Liver (tissue), 9 donors: ENCODE measurements around the gene KNCN. TPM values are rescaled to one million over a fixed set of nuclear protein-coding genes. Genes with fewer than 3 reads are reported as not detected.

Experiments
- DNase-seq: peaks from one replicate; pipeline ENCODE4 v3.0.0-alpha.2; 2017; ENCODE audit warnings: low spot score
- H3K27ac ChIP-seq, 2 donors: one replicate each; pipeline ENCODE4 v1.7.0; 2013; ENCODE audit warnings: inconsistent platforms in 2 of 2, low read length in 2 of 2, control low read depth in 1 of 2, low read depth in 1 of 2, mild to moderate bottlenecking in 1 of 2
- H3K27me3 ChIP-seq, 4 donors: one replicate each; pipeline versions ENCODE4 v1.6.1 to v1.7.0; 2013; ENCODE audit warnings: low read length in 3 of 4, inconsistent platforms in 1 of 4, mild to moderate bottlenecking in 1 of 4, moderate library complexity in 1 of 4; ENCODE audit not compliant: control insufficient read depth in 4 of 4, insufficient read depth in 4 of 4
- H3K36me3 ChIP-seq, 4 donors: one replicate each; pipeline versions ENCODE4 v1.6.1 to v1.7.0; 2013; ENCODE audit warnings: low read length in 3 of 4, mild to moderate bottlenecking in 3 of 4, low read depth in 1 of 4, moderate library complexity in 1 of 4; ENCODE audit not compliant: control insufficient read depth in 4 of 4, insufficient read depth in 3 of 4
- H3K4me1 ChIP-seq, 4 donors: one replicate each; pipeline versions ENCODE4 v1.6.1 to v1.7.0; 2013; ENCODE audit warnings: low read length in 3 of 4, mild to moderate bottlenecking in 3 of 4, moderate library complexity in 1 of 4; ENCODE audit not compliant: control insufficient read depth in 4 of 4, insufficient read depth in 4 of 4
- H3K4me3 ChIP-seq, 3 donors: one replicate each; pipeline versions ENCODE4 v1.6.1 to v1.7.0; 2013; ENCODE audit warnings: low read length in 3 of 3, control low read depth in 1 of 3, low read depth in 1 of 3, mild to moderate bottlenecking in 1 of 3
- H3K9ac ChIP-seq, 2 donors: one replicate each; pipeline ENCODE4 v1.7.0; 2013; ENCODE audit warnings: low read length in 2 of 2, mild to moderate bottlenecking in 2 of 2, moderate library complexity in 2 of 2, control low read depth in 1 of 2, low read depth in 1 of 2
- H3K9me3 ChIP-seq, 4 donors: one replicate each; pipeline versions ENCODE4 v1.6.1 to v1.7.0; 2013; ENCODE audit warnings: low read length in 3 of 4; ENCODE audit not compliant: control insufficient read depth in 4 of 4
- EGR1 ChIP-seq, 2 donors: IDR thresholded peaks; 2 replicates each; pipeline ENCODE4 v1.6.1; 2016 to 2018; ENCODE audit warnings: antibody characterized with exemption in 2 of 2, low read depth in 2 of 2
- FOXA1 ChIP-seq: IDR thresholded peaks from 2 replicates; pipeline ENCODE4 v1.6.1; 2016; ENCODE audit warnings: antibody characterized with exemption
- FOXA2 ChIP-seq: IDR thresholded peaks from 2 replicates; pipeline ENCODE4 v1.6.1; 2016; ENCODE audit warnings: antibody characterized with exemption
- GABPA ChIP-seq, 2 donors: IDR thresholded peaks in 1 of 2; conservative IDR thresholded peaks in 1 of 2; 2 replicates each; pipeline ENCODE4 v1.6.1; 2016; ENCODE audit warnings: antibody characterized with exemption in 2 of 2, mild to moderate bottlenecking in 1 of 2, moderate library complexity in 1 of 2
- HNF4A ChIP-seq, 2 donors: conservative IDR thresholded peaks; 2 replicates each; pipeline ENCODE4 v1.6.1; 2016; ENCODE audit warnings: antibody characterized with exemption in 2 of 2, mild to moderate bottlenecking in 2 of 2
- HNF4G ChIP-seq: IDR thresholded peaks from 2 replicates; pipeline ENCODE4 v1.6.1; 2016; ENCODE audit warnings: antibody characterized with exemption
- JUND ChIP-seq, 2 donors: IDR thresholded peaks; 2 replicates each; pipeline ENCODE4 v1.6.1; 2016; ENCODE audit warnings: antibody characterized with exemption in 2 of 2
- NR2F2 ChIP-seq: IDR thresholded peaks from 2 replicates; pipeline ENCODE4 v1.6.1; 2016; ENCODE audit warnings: antibody characterized with exemption
- RAD21 ChIP-seq, 2 donors: IDR thresholded peaks; 2 replicates each; pipeline ENCODE4 v1.6.1; 2016; ENCODE audit warnings: antibody characterized with exemption in 2 of 2, mild to moderate bottlenecking in 2 of 2
- RXRA ChIP-seq, 2 donors: IDR thresholded peaks; 2 replicates each; pipeline ENCODE4 v1.6.1; 2017 to 2018; ENCODE audit warnings: antibody characterized with exemption in 2 of 2, mild to moderate bottlenecking in 1 of 2
- SP1 ChIP-seq: IDR thresholded peaks from 2 replicates; pipeline ENCODE4 v1.6.1; 2018; ENCODE audit warnings: antibody characterized with exemption, mild to moderate bottlenecking
- TAF1 ChIP-seq: conservative IDR thresholded peaks from 2 replicates; pipeline ENCODE4 v1.6.1; 2016; ENCODE audit warnings: antibody characterized with exemption, mild to moderate bottlenecking
- YY1 ChIP-seq: IDR thresholded peaks from 2 replicates; pipeline ENCODE4 v1.6.1; 2016; ENCODE audit warnings: antibody characterized with exemption, mild to moderate bottlenecking
- WGBS: extraction: QIAGEN DNeasy Blood & Tissue Kit; methylation state at CpG from one replicate; pipeline ENCODE4 v1.1.7; 2013; 5-methylcytosine and 5-hydroxymethylcytosine counted together
- polyA plus RNA-seq, 2 donors: library from polyadenylated mRNA; stranded (reverse) in 1 of 2; unstranded in 1 of 2; fragments of 200-250 nt in 1 of 2; fragments of >200 nt in 1 of 2; fragmentation: Nextera tagmentation in 1 of 2; extraction: Ambion mirVana in 1 of 2; gene quantifications; one replicate each; pipeline versions ENCODE4 v1.2.1 to v1.2.3, GENCODE V29; 2013 to 2015
- total RNA-seq, 2 donors: library from RNA; depleted of rRNA; stranded (reverse); fragments of >200 nt; gene quantifications; one replicate each; pipeline ENCODE4 v1.2.3, GENCODE V29; 2014
- TF ChIP-seq, protein P1 (sequence below): IDR thresholded peaks from 2 replicates; pipeline ENCODE4 v1.6.1; 2016; ENCODE audit warnings: antibody characterized with exemption
- TF ChIP-seq, protein P2 (sequence below): fragments of 150-350 bp; IDR thresholded peaks from 2 replicates; pipeline ENCODE4 v1.5.1; 2017; ENCODE audit warnings: improper control_type of control experiment, low read depth, low read length; ENCODE audit not compliant: missing input control
- TF ChIP-seq, protein P3 (sequence below): IDR thresholded peaks from 2 replicates; pipeline ENCODE4 v1.6.1; 2016; ENCODE audit warnings: antibody characterized with exemption
- TF ChIP-seq, protein P4 (sequence below): IDR thresholded peaks from 2 replicates; pipeline ENCODE4 v1.6.1; 2016; ENCODE audit warnings: antibody characterized with exemption, mild to moderate bottlenecking
- TF ChIP-seq, protein P5 (sequence below): IDR thresholded peaks from 2 replicates; pipeline ENCODE4 v1.6.1; 2016; ENCODE audit warnings: antibody characterized with exemption
- donor health status: healthy.
- donor health status: healthy.
- donor health status: healthy.
- donor health status: healthy.
- donor health status: healthy.

KNCN gene
- total and polyA plus RNA-seq, 4 donors: not detected

DNA sequence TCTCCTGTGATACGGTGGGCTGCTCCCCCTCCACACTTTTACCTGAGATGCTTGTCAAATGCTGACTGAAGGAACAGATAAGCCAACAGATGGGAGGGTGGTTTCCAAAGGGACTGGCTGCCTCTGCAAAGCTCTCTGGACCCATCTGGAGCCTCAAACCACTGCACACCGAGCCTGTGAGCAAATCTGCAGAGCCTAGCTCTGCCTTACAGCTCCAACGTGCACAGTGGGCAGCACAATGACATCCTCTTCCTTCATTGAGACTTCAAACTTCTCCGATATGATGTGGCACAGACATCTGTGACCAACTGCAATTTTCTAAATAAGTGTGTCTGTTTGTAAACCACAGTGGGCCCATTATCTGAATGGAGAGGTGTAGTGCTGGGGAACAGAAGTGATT, 26.2 kb upstream of the KNCN start:
- no peaks in the 10 kb centered on the region for H3K4me1 ChIP-seq
- no peaks in the 10 kb centered on the region for H3K9me3 ChIP-seq
- TF ChIP-seq NR2F2 (no peak), GABPA (IDR thresholded peaks at IDR 0.05 in 1 of 2, conservative IDR thresholded peaks at IDR 0.05 in 1 of 2) (no peak), HNF4A (conservative IDR thresholded peaks at IDR 0.05) (no peak), RAD21 (IDR thresholded peaks at IDR 0.05) (no peak), JUND (IDR thresholded peaks at IDR 0.05) (no peak), FOXA2 (no peak), SP1 (no peak), EGR1 (IDR thresholded peaks at IDR 0.05; ENCODE audit: low read depth in 2 of 2) (no peak), TAF1 (no peak), FOXA1 (no peak), RXRA (IDR thresholded peaks at IDR 0.05) (no peak), HNF4G (no peak), YY1 (no peak)
- TF ChIP-seq, protein P1, sequence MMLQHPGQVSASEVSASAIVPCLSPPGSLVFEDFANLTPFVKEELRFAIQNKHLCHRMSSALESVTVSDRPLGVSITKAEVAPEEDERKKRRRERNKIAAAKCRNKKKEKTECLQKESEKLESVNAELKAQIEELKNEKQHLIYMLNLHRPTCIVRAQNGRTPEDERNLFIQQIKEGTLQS: no peak
- TF ChIP-seq, protein P2, sequence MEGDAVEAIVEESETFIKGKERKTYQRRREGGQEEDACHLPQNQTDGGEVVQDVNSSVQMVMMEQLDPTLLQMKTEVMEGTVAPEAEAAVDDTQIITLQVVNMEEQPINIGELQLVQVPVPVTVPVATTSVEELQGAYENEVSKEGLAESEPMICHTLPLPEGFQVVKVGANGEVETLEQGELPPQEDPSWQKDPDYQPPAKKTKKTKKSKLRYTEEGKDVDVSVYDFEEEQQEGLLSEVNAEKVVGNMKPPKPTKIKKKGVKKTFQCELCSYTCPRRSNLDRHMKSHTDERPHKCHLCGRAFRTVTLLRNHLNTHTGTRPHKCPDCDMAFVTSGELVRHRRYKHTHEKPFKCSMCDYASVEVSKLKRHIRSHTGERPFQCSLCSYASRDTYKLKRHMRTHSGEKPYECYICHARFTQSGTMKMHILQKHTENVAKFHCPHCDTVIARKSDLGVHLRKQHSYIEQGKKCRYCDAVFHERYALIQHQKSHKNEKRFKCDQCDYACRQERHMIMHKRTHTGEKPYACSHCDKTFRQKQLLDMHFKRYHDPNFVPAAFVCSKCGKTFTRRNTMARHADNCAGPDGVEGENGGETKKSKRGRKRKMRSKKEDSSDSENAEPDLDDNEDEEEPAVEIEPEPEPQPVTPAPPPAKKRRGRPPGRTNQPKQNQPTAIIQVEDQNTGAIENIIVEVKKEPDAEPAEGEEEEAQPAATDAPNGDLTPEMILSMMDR: no peak
- TF ChIP-seq, protein P3, sequence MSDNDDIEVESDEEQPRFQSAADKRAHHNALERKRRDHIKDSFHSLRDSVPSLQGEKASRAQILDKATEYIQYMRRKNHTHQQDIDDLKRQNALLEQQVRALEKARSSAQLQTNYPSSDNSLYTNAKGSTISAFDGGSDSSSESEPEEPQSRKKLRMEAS: no peak
- TF ChIP-seq, protein P4, sequence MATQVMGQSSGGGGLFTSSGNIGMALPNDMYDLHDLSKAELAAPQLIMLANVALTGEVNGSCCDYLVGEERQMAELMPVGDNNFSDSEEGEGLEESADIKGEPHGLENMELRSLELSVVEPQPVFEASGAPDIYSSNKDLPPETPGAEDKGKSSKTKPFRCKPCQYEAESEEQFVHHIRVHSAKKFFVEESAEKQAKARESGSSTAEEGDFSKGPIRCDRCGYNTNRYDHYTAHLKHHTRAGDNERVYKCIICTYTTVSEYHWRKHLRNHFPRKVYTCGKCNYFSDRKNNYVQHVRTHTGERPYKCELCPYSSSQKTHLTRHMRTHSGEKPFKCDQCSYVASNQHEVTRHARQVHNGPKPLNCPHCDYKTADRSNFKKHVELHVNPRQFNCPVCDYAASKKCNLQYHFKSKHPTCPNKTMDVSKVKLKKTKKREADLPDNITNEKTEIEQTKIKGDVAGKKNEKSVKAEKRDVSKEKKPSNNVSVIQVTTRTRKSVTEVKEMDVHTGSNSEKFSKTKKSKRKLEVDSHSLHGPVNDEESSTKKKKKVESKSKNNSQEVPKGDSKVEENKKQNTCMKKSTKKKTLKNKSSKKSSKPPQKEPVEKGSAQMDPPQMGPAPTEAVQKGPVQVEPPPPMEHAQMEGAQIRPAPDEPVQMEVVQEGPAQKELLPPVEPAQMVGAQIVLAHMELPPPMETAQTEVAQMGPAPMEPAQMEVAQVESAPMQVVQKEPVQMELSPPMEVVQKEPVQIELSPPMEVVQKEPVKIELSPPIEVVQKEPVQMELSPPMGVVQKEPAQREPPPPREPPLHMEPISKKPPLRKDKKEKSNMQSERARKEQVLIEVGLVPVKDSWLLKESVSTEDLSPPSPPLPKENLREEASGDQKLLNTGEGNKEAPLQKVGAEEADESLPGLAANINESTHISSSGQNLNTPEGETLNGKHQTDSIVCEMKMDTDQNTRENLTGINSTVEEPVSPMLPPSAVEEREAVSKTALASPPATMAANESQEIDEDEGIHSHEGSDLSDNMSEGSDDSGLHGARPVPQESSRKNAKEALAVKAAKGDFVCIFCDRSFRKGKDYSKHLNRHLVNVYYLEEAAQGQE: no peak
- TF ChIP-seq, protein P5, sequence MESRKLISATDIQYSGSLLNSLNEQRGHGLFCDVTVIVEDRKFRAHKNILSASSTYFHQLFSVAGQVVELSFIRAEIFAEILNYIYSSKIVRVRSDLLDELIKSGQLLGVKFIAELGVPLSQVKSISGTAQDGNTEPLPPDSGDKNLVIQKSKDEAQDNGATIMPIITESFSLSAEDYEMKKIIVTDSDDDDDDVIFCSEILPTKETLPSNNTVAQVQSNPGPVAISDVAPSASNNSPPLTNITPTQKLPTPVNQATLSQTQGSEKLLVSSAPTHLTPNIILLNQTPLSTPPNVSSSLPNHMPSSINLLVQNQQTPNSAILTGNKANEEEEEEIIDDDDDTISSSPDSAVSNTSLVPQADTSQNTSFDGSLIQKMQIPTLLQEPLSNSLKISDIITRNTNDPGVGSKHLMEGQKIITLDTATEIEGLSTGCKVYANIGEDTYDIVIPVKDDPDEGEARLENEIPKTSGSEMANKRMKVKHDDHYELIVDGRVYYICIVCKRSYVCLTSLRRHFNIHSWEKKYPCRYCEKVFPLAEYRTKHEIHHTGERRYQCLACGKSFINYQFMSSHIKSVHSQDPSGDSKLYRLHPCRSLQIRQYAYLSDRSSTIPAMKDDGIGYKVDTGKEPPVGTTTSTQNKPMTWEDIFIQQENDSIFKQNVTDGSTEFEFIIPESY: no peak
- peaks cover 0 to 59% (median 26%) of the 10 kb centered on the region in 4 donors for H3K36me3 ChIP-seq
- no peak overlapping the region for H3K27ac ChIP-seq
- H3K9ac ChIP-seq: no peak overlapping the region
- WGBS: 90% methylated on average over 4 of the region's 4 CpGs
- H3K4me3 ChIP-seq: no peak overlapping the region
- DNase-seq: no peak
- H3K27me3 ChIP-seq: no peaks in the 10 kb centered on the region
